HG03103 (cell line): ENCODE measurements around the gene FBN1.

ENCODE experiments used
- ATAC-seq: cut with Tn5 transposase; IDR thresholded peaks from one replicate; pipeline ENCODE4 v1.9.1; 2021; ENCODE audit warnings: low read depth; ENCODE audit not compliant: unreplicated experiment

Gene FBN1

DNA sequence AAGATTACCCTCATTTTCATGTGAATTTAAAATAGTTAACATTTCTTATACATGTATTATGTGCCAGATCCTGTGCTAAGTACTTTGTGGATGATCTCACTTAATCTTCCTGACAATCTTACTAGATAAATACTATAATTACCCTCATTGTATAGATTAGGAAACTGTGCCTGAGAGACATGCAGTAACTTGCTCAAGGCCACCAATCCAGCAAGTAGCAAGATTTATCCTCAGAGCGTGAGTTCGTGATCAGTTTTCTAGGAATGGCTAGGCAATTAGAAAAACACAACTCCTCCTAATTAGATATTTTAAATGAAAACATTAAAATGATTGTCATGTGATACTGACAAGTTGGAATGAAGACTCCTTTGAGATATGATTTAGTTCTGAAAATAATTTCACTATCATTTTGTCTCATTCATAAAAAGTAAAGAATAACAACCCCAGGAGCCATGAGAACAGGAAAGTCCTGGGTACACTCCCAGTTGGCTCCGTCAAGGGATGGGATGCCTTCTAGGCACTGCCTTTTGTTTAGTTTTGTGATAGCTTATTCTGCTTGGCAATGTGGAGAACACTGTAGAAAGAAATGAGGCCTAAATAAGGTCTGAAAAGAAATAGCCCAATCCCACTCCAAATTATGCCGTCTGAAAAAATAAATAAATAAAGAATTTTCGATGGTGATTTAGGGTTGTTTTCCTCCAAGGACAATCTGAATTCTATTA is 61.3 kb downstream of the FBN1 start:
- no peak for ATAC-seq

DNA sequence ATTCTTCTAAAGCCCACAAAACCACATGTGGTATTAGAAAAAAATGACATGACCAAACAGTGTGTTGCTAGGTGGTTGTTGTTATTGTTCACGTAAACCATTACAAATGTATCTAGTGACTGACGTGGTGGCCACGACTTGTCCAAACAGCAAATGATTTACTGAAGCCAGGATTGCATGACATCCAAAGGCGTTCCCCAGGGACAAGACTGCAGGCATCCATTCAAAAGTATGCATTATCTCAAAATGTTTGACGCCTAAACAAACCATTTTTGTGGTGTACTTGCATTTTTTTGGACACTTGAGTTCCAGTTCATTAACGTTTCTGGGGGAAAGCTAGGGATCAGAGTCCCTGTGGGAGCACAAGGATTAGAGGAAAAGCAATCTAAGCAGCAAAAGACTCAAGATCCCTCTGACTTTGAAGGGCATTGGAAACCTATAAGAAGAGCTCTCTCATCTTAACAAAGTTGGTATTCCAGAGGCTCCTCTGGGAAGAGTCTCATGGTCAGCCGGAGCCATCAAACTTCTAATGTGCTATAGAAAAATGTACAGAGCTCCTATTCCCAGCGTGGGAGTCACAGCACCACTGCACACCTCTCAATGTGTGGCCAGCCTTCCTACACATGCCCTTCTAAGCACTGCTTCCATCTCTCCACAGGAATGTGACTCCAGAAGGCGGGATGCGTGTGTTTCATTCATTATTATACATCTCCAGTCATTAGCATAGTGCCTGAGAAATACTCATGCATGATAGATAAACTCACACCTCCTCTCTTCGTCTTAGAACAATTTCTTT is 62.9 kb downstream of the FBN1 start:
- ATAC-seq: no peak

DNA sequence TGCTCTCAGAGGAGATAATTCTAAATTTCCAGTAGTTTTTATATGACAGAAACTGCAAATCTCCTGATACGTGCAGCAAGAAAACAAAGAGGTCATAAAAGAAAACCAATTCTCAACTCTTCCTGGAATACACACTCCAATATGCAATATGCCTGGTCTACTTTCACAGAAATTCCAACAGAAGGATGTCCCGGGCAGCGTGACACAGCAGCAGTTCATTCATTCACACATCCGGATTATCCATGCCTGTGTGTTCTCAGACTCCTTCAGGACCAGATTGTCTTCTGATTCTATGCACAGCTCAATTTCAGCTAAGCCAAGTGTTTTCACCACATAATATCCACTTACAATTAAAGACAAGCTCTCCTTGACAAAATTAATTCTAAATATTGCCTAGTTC is 64.3 kb downstream of the FBN1 start:
- ATAC-seq: no peak

DNA sequence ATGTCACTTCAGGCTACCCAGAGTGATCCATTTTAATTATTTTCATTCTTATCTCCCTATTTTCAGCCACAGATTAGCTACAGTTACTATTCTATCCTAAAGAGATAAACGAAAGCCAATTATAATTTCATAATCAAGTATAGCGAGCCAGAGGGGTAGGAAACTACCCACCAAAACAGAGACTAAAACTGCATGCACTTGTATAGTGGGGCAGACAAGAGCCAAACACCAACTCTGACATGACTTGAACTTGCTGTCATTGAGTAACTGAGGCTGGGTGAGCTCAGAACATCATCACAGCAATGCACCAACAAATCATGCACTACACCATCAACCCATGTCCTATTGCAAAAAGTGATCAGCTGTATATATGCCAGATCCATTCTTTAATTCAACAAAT is 64.8 kb downstream of the FBN1 start:
- ATAC-seq: no peak

DNA sequence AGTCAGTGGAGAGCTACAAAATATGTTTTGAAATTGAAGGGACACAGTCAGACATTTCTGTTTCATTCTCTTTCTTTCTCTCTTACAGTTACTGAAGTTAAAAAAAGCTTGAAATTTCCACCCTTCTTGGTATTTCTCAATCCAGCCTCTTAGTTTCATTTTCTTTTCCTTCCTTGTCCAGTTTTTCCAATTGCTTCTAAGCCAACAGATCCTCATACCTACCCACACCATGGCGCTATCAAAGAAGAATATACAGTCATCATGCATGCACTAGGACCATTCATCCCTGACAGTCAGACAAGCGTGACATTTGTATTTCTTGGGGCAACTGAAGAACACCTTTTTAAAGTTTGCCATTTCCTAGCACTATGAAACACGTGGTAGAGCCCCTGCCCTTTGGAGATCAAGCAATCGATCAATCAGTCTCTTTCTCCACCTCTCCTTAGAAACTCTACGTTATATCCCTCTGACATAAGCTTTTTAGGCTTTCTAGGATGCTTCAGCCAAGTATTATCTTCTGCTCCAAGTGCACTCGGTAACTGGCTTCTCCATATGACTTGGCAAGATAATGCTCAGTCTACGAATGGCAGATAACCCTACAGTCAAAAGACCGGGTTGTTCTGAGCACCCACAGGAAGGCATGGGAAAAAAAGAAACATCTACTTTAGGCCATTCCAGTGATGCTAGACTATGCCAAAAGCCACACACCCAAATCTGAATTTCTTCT is 65.4 kb downstream of the FBN1 start:
- no peak for ATAC-seq

DNA sequence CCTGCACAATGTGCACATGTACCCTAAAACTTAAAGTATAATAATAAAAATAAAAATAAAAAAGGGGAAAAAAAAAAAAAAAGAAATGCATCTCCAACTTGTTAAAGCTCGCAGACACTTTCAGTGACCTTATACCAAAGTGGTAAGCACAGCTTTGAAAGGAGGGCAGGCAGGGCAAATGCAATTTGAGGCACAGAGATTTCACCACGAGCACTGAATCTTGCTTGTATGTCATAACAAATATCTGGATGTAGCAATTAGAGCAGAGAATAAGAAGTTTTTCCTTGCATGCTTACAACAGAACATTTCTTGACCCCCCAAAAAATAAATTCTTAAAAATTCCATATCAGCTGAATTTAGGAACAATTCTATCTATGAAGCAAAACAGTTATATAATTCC is 66.5 kb downstream of the FBN1 start:
- no peak for ATAC-seq

DNA sequence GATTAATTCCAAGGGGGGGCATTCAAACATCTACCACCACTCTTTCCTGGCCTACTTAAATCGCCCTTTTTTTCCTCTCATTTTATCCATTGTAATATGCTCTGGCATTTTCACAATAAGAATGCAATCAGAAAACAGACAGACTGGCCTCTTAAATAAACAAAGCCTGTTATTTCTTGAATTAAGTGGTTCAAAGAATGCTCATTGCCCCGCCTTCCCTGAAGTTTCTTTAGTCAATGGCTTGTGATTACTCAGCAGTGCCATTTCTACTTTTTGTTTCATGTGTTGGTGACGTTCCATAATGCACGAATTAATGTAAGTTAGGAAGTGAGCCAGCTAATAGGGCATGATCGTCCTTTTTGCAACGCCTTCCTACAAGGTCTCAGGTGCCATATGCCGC is 68.0 kb downstream of the FBN1 start:
- ATAC-seq: no peak

DNA sequence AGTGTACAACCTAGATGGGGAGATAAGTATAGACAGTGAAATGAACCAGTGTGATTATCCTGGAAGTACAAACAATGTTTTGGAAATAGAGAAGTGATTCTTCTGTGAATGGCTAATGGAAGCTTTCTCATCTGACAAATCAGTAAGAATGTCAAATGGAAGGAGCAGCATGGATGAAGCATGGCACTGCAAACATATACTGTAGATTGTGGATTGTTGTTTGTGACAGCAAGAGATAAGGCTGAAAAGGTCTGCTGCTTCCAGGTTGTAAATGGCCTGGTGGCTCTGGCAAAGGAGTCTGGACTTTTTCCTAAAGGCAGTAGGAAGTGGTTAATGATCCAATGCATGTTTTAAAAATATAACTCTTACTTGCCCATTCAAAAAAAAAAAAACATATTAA is 71.3 kb downstream of the FBN1 start:
- ATAC-seq: no peak

DNA sequence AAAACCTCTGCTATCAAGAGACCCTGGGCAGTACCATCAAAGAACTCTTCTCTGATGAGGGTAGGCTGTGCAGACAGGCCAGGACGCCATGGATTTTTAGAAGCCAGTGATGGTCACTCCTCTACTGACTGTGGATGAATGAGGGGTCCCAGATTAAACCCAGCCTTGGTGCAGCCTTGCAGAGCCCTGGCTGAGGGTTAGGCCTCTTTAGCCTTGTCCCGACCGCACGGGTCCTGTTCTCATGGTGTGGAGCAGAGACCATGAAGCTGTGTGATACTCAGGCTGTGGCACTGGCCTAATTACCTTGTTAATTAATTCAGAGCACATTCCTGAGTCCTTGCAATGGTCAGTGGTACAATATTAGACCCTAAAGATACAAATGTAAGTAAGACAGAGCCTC is 71.7 kb downstream of the FBN1 start:
- ATAC-seq: no peak

DNA sequence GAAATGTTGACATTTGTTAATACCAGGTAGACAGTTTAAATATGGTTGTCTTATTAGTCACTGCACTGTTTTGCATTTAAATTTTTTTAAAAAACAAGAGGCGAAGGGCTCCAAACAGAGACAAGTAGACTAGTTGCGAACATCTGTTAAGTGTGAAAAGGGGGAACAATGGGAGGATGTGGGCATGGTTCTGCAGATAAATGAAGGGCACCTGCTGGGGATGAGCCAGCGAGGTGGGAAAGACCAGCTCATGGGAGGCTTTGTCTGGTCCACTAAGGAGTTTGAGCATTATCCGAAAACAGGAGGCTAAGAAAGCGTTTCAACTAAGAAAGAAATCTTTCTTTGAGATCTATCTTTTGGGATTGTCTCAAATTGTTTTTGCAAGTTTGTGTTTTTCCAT is 72.7 kb downstream of the FBN1 start:
- ATAC-seq: no peak

DNA sequence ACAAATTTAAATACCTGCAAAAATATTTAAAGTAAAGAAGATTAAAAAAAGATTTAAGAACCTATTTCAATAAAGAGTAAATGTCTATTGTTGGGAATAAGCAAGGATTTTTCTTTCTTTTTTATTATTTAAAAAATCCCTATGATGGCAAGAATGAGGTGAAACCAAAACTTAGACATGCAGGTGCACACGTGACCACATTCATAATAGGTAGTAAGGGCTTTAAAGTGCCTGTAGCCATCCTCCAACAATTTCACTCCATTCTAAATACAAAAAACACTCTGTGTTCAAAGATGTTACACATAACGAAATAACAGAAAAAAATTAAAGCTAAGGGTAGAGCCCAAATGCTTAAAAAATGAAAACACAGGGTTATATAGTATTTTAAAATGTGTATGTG is 74.0 kb downstream of the FBN1 start:
- no peak for ATAC-seq

DNA sequence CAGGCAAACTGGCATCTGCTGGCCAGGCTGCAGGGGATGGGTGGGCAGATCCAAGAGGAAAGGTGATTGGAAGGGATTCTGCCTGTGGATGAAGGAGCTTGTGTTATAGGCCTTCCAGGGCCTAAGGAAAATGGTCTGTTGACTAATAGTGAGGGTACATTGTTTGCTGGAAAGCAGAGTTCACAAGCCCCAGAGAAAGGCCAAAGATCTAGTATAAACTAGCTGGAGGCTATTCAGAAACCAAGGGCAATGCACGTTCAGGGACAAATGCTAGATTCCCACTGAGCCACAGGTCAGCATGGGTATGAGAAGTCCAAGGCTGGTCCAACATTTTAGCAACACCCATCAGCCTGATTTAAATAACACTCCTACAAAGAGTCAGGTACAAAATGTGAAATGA is 74.7 kb downstream of the FBN1 start:
- no peak for ATAC-seq

DNA sequence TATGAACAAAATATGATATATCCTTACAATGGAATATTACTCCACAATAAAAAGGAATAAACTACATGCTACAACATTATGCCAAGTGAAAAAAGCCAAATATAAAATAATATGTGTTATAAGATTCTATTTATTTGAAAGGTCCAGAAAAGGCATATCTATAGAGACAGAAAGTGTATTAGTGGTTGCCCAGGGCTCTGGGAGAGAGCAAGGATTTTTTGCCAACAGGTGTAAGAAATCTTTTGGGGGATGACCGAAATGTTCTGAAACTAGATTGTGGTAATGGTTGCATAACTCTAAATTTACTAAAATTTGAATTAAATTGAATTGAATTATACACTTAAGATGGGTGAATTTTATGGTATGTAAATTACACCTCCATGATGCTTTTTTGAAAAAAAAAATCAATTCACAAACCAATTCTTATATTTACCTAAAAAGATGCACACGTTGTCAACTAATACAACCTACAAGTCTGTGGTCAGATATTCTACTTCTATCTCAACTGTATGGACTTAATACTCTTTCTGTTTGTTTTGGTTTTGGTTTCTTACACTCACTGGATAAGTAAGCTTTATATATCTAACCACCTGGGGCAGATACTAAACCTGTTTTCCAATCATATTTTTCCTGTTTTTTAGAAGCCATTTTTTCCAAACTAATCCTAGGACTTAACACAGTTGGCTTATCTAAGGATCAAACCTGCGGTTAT is 75.8 kb downstream of the FBN1 start:
- ATAC-seq: no peak

DNA sequence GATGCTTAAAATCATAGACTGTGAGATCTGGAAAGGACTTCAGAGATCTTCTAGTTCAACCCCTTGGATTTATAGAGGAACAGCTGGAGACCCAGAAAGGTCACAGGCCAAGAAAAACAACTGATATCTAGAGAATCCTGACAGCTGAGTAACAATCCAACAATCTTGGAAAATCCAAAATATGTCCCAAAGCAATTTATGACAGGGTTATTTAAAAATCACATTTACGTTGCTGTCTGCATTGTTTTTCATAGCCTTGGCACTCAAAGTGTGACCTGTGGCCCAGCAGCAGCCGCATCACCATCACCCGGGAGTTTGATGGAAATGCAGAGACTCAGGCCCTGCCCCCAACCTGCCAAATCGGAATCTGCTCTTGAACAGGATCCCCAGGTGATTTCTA is 78.8 kb downstream of the FBN1 start:
- no peak for ATAC-seq

DNA sequence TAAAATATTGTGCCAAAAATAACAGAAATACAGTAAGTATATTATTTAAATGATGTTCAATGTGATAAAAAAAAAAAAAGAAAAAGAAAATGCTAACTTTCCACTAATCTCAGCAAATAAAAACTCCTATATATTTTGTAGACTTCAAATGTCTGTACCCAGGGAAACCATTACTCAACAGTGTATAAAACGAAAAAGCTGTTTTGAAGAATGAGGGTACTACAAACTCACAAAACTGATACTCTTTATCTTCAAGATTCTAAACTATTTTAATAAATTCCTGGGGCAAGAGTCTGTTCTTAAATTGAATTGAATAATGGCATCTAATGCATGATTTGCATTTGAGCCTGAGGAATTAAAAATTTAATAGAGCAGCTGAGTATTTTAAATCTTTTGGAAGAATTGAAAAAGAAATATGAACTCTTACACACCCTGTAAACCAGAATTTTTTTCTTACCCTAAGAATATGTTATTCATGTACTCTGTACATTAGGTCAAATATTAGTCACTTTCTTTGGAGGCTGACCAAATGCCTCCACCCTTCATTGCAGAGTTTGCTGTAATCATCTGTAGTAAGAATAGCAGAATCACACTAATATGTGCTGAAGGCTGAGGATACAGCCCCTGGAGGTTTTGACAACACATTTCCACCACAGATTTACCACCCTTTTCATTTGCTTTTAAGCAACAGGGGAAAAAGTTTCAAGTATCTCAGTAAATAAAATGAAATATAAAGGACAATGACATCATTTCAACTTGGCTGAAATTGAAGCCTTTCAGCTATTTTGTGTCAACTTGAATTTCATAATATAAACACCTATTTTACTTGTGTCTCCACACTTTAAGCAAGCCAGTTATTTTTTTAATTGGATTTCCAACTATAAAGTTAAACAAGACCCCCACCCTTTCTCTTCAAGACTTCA is 79.7 kb downstream of the FBN1 start:
- no peak for ATAC-seq

DNA sequence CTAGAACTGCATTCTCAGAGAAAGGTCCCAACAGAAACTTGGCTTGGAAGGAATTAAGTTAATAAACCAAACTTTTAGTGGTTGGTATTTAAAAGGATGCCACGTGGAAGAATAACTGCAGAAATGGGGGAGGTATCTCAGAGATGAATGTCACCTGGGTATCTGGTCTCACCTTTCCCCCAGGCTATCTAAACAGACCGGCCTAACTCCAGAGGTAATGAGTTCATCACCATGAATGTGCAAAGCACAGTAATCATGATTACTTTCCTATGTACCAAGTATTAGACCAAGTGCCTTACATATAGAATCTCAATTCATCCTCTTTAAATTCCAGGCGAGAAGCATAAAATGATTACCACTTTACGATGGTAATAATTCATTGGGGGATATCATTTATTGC is 80.8 kb downstream of the FBN1 start:
- ATAC-seq: no peak

DNA sequence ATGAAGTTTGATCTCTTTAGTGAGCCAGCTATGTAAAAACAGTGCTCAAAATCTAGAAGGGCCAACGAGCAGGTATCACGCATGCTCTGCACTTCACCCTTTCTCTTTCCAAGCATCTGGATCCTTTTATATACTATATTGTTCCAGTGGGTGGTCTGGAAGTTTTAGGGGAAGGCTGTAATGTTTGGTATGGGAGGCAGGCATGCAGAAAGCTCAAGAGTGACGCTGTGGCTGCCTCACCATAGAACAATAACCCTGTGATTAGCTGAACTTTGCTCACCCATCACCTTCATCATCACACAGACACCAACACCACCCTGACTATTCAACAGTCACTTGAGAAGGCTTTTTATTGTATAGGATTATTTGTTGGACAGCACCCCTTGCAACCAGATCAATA is 81.6 kb downstream of the FBN1 start:
- ATAC-seq: no peak

DNA sequence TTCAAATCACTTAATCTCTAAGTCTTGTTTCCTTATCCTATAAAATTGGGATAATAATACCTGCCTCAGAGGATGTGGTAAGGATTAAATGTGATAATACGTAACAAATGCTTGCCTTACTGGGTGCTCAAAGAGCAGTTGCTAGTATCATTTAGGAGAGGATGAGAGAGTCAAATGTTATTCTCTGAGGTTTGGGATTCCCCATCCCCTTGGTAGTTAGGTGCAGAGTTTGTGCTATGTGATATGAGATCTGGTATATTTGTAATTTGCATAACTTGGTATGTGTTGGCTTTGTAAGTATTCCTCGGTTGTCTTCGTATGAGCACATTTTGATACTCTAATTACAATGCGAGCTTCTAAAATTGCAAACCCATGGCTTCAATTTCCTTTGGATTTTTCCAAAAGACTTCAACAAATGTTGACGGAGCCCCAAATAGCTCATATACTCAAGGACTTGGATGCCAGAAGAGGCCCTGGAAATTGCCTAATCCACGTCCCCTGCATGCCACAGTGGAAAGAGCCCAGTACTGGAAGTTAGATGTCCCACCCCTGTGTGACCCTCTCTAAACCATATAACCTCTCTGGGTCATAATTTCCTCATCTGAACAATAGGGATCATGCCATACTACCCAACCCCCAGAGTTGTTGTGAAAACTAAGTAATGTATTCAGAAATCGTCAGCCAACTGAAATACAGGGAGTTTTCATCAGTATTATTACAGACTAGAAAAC is 85.0 kb downstream of the FBN1 start:
- no peak for ATAC-seq

DNA sequence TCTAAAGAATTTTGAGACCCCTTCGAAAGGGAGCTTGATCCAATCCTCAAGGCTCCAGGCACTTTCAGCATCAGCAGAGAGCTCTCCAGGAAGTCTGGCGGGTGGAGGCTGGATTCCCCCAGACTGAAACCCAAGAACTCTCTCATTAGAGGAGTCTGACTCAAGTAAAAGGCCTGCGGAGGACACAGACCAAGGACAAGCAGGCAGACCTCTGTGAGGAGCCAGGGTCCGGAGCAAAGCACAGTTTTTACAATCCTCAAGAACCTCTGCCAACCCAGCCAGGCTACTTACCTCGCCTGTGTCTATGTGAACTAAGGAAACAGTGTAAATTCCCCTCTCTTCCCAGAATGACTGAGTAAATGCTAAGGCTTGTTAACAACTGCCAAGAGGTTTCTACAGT is 86.2 kb downstream of the FBN1 start:
- no peak for ATAC-seq
